CD14-positive monocyte (primary cell): ENCODE data around the gene PDPN. TPM values are rescaled to one million over a fixed set of nuclear protein-coding genes. Genes with fewer than 3 reads are reported as not detected.
"Not testable (repeated sequence)": the region's sequence is repeated elsewhere in the genome, so short reads cannot be mapped to it uniquely, and the experiment has no call there.

Experiments used
- DNase-seq, 3 donors: peaks; one replicate each; pipeline ENCODE4 v3.0.0-alpha.2; 2011 to 2022
- H2AFZ ChIP-seq: 2 replicates; pipeline ENCODE4 v1.6.0; 2012; ENCODE audit warnings: mild to moderate bottlenecking, low read depth, low read length, inconsistent platforms; ENCODE audit not compliant: insufficient read depth, poor library complexity, severe bottlenecking
- H3K27ac ChIP-seq, 2 donors: 1 replicate in 1 of 2; 2 replicates in 1 of 2; pipeline ENCODE4 v1.5.1; 2012 to 2013; ENCODE audit warnings: low read length in 2 of 2, control low read depth in 1 of 2, inconsistent platforms in 1 of 2, low read depth in 1 of 2, mild to moderate bottlenecking in 1 of 2
- H3K27me3 ChIP-seq, 2 donors: one replicate each; pipeline versions ENCODE4 v1.6.0 to v1.6.1; 2011 to 2013; ENCODE audit warnings: low read length in 2 of 2; ENCODE audit not compliant: control insufficient read depth in 2 of 2, insufficient read depth in 2 of 2
- H3K36me3 ChIP-seq, 2 donors: replicated peaks in 1 of 2; 1 replicate in 1 of 2; 2 replicates in 1 of 2; pipeline versions ENCODE4 v1.5.1 to v1.6.1; 2012 to 2013; ENCODE audit warnings: low read length in 2 of 2, control low read depth in 1 of 2, inconsistent platforms in 1 of 2, mild to moderate bottlenecking in 1 of 2; ENCODE audit not compliant: insufficient read depth in 2 of 2, control insufficient read depth in 1 of 2
- H3K4me1 ChIP-seq, 2 donors: 1 replicate in 1 of 2; 2 replicates in 1 of 2; pipeline versions ENCODE4 v1.5.1 to v1.6.1; 2012 to 2013; ENCODE audit warnings: low read length in 2 of 2, control low read depth in 1 of 2, inconsistent platforms in 1 of 2, mild to moderate bottlenecking in 1 of 2, moderate library complexity in 1 of 2; ENCODE audit not compliant: insufficient read depth in 2 of 2, control insufficient read depth in 1 of 2
- H3K4me2 ChIP-seq: replicated peaks from 2 replicates; pipeline ENCODE3; 2012; ENCODE audit warnings: low read length, moderate library complexity, mild to moderate bottlenecking; ENCODE audit not compliant: poor library complexity, severe bottlenecking; ENCODE audit errors: extremely low read depth
- H3K4me3 ChIP-seq, 3 experiments: fragments of 200-600 bp in 1 of 3; sonication (generic) in 1 of 3; replicated peaks in 1 of 3; 1 replicate in 2 of 3; 2 replicates in 1 of 3; pipeline ENCODE4 v1.5.1; 2011 to 2013; ENCODE audit warnings: low read length in 3 of 3, mild to moderate bottlenecking in 3 of 3, control low read depth in 2 of 3, low read depth in 2 of 3, inconsistent platforms in 1 of 3, moderate library complexity in 1 of 3
- H3K79me2 ChIP-seq: 2 replicates; pipeline ENCODE4 v1.6.0; 2012; ENCODE audit warnings: mild to moderate bottlenecking, control low read depth, inconsistent platforms, low read length, moderate library complexity; ENCODE audit not compliant: insufficient read depth
- H3K9ac ChIP-seq: 2 replicates; pipeline ENCODE4 v1.6.0; 2017; ENCODE audit warnings: low read length, mild to moderate bottlenecking; ENCODE audit not compliant: insufficient read depth, poor library complexity, severe bottlenecking
- H3K9me3 ChIP-seq, 2 donors: replicated peaks in 1 of 2; 1 replicate in 1 of 2; 2 replicates in 1 of 2; pipeline versions ENCODE4 v1.5.1 to v1.6.1; 2012 to 2013; ENCODE audit warnings: low read length in 2 of 2, control low read depth in 1 of 2; ENCODE audit not compliant: control insufficient read depth in 1 of 2, insufficient read depth in 1 of 2
- H4K20me1 ChIP-seq: 2 replicates; pipeline ENCODE4 v1.6.0; 2012; ENCODE audit warnings: mild to moderate bottlenecking, low read length, control low read depth, moderate library complexity; ENCODE audit not compliant: insufficient read depth
- H3K27ac Mint-ChIP-seq, 7 donors: one replicate each; pipeline ENCODE4 v1.8.0; 2020; ENCODE audit warnings: mild to moderate bottlenecking in 7 of 7, mixed read lengths in 7 of 7, moderate library complexity in 6 of 7, inconsistent platforms in 2 of 7
- H3K27me3 Mint-ChIP-seq, 3 donors: one replicate each; pipeline ENCODE4 v1.8.0; 2021 to 2022; ENCODE audit warnings: low read depth in 3 of 3, mild to moderate bottlenecking in 3 of 3, mixed read lengths in 3 of 3, moderate library complexity in 3 of 3, inconsistent platforms in 1 of 3
- H3K36me3 Mint-ChIP-seq, 2 donors: one replicate each; pipeline ENCODE4 v1.8.0; 2020; ENCODE audit warnings: mixed read lengths in 2 of 2, inconsistent platforms in 1 of 2, mild to moderate bottlenecking in 1 of 2
- H3K4me1 Mint-ChIP-seq: one replicate; pipeline ENCODE4 v1.8.0; 2020; ENCODE audit warnings: mild to moderate bottlenecking, mixed read lengths
- H3K4me3 Mint-ChIP-seq, 2 donors: one replicate each; pipeline ENCODE4 v1.8.0; 2020; ENCODE audit warnings: mild to moderate bottlenecking in 2 of 2, mixed read lengths in 2 of 2, moderate library complexity in 1 of 2
- H3K9me3 Mint-ChIP-seq, 7 donors: one replicate each; pipeline ENCODE4 v1.8.0; 2020 to 2022; ENCODE audit warnings: mixed read lengths in 7 of 7, mild to moderate bottlenecking in 6 of 7, moderate library complexity in 6 of 7, inconsistent platforms in 2 of 7
- WGBS: methylation state at CpG from one replicate; pipeline ENCODE4 v1.1.5; 2013; ENCODE audit warnings: missing lambda C conversion rate; ENCODE audit not compliant: insufficient coverage; 5-methylcytosine and 5-hydroxymethylcytosine counted together
- intact Hi-C, 2 donors: fragments of 100-400 bp; cut with micrococcal nuclease; formaldehyde crosslinking; loops; one replicate each; pipeline versions ENCODE4 v1.15.0 to v1.15.1; 2023
- polyA plus RNA-seq, 3 donors: library from polyadenylated mRNA; depleted of rRNA in 1 of 3; unstranded in 2 of 3; stranded (reverse) in 1 of 3; fragments of 300-500 nt in 2 of 3; fragments of >200 nt in 1 of 3; fragmentation: Illumina TruSeq in 2 of 3; gene quantifications; 1 replicate in 2 of 3; 2 replicates in 1 of 3; pipeline ENCODE4 v1.2.3, GENCODE V29; 2012 to 2021
- TF ChIP-seq, protein P1 (sequence below): fragments of 200-600 bp; IDR thresholded peaks from one replicate; pipeline ENCODE4 v1.8.0; 2022; ENCODE audit warnings: antibody characterized with exemption, mild to moderate bottlenecking

Gene PDPN
- polyA plus RNA-seq, 3 donors = not detected

DNA sequence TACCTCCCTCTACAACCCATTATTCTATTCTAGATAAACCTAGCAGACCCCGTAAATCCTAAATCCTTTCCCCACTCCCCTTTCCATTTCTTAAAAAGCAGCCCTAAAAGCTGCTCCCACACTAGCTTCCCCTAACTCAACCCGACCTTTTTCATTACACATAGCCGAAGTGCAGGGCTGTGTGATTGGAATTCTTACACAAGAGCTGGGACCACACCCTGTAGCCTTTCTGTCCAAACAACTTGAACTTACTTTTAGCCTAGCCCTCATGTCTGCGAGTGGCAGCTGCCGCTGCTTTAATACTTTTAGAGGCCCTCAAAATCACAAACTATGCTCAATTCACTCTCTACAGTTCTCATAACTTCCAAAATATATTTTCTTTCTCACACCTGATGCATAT is 19.6 kb upstream of the PDPN start:
- Histone ChIP-seq H4K20me1 (no peaks in the 10 kb centered on the region), H3K4me1 (no peaks in the 10 kb centered on the region), H3K9ac (no peak overlapping the region), H3K36me3 (no peaks in the 10 kb centered on the region), H3K4me2 (no peak overlapping the region), H3K27ac (no peak overlapping the region), H3K79me2 (no peaks in the 10 kb centered on the region), H2AFZ (no peak overlapping the region), H3K9me3 (no peaks in the 10 kb centered on the region), H3K27me3 (peaks cover 0 to 6% of the 10 kb centered on the region in 2 donors), H3K4me3 (no peak overlapping the region)
- intact Hi-C loops = no loop called here
- TF ChIP-seq, protein P1, sequence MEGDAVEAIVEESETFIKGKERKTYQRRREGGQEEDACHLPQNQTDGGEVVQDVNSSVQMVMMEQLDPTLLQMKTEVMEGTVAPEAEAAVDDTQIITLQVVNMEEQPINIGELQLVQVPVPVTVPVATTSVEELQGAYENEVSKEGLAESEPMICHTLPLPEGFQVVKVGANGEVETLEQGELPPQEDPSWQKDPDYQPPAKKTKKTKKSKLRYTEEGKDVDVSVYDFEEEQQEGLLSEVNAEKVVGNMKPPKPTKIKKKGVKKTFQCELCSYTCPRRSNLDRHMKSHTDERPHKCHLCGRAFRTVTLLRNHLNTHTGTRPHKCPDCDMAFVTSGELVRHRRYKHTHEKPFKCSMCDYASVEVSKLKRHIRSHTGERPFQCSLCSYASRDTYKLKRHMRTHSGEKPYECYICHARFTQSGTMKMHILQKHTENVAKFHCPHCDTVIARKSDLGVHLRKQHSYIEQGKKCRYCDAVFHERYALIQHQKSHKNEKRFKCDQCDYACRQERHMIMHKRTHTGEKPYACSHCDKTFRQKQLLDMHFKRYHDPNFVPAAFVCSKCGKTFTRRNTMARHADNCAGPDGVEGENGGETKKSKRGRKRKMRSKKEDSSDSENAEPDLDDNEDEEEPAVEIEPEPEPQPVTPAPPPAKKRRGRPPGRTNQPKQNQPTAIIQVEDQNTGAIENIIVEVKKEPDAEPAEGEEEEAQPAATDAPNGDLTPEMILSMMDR = no peak
- H3K4me3 Mint-ChIP-seq = no peak overlapping the region
- no peaks in the 10 kb centered on the region for H3K36me3 Mint-ChIP-seq
- no peak for DNase-seq
- peaks cover 0 to 2% (median 0%) of the 10 kb centered on the region in 7 donors for H3K9me3 Mint-ChIP-seq
- H3K4me1 Mint-ChIP-seq = no peaks in the 10 kb centered on the region
- peaks cover 7 to 16% (median 12%) of the 10 kb centered on the region in 3 donors for H3K27me3 Mint-ChIP-seq
- no peak overlapping the region for H3K27ac Mint-ChIP-seq
- 87% methylated on average over 5 of the region's 5 CpGs for WGBS

DNA sequence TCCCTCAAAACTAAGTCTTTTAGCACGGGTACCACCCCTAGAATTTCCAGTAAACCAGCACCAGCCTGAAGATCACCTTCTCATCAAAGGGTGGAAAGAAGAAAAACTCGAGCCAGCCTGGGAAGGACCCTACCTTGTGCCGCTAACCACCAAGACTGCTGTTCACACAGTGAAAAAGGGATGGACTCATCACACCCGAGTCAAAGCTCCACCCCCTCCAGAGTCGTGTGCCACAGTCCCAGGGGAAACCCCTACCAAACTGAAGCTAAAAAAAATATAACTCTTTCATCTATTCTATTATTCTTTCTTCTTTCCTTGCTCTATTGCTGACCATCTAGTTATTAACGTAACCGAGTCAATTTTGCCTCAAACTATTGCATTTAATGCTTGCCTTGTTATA is 13.2 kb upstream of the PDPN start:
- H3K27ac ChIP-seq, H3K4me3 ChIP-seq, H3K4me1 ChIP-seq, DNase-seq, H3K79me2 ChIP-seq, H3K27ac Mint-ChIP-seq, H3K4me1 Mint-ChIP-seq, H4K20me1 ChIP-seq, H3K27me3 ChIP-seq, H2AFZ ChIP-seq, intact Hi-C loops, H3K36me3 Mint-ChIP-seq, H3K9me3 ChIP-seq, H3K9me3 Mint-ChIP-seq, H3K4me2 ChIP-seq, H3K36me3 ChIP-seq, H3K9ac ChIP-seq: not testable (repeated sequence)
- H3K27me3 Mint-ChIP-seq = peaks cover 5 to 27% (median 17%) of the 10 kb centered on the region in 3 donors
- H3K4me3 Mint-ChIP-seq = peak overlapping the region in 1 of 2 donors; percentile 39
- 13% methylated on average over 2 of the region's 7 CpGs for WGBS
